Ishikawa (cell line): Measurements from ENCODE around the gene OR10H4.

ENCODE experiments used
- CEBPB ChIP-seq: IDR thresholded peaks from 2 replicates; pipeline ENCODE4 v1.6.1; 2012
- CREB1 ChIP-seq: IDR thresholded peaks from 2 replicates; pipeline ENCODE4 v1.6.1; 2012; ENCODE audit warnings: low read depth
- EGR1 ChIP-seq: IDR thresholded peaks from 2 replicates; pipeline ENCODE4 v1.6.1; 2012
- EP300 ChIP-seq: IDR thresholded peaks from 2 replicates; pipeline ENCODE4 v1.6.1; 2012; ENCODE audit warnings: borderline replicate concordance
- FOXM1 ChIP-seq: IDR thresholded peaks from 2 replicates; pipeline ENCODE4 v1.6.1; 2012; ENCODE audit warnings: low read depth, borderline replicate concordance
- MAX ChIP-seq: IDR thresholded peaks from 2 replicates; pipeline ENCODE4 v1.6.1; 2012
- NFIC ChIP-seq: IDR thresholded peaks from 2 replicates; pipeline ENCODE4 v1.6.1; 2012
- RAD21 ChIP-seq: IDR thresholded peaks from 2 replicates; pipeline ENCODE4 v1.6.1; 2012; ENCODE audit warnings: low read depth
- REST ChIP-seq: IDR thresholded peaks from 2 replicates; pipeline ENCODE4 v1.6.1; 2012; ENCODE audit warnings: low read depth, mild to moderate bottlenecking
- TAF1 ChIP-seq: IDR thresholded peaks from 2 replicates; pipeline ENCODE4 v1.6.1; 2012; ENCODE audit warnings: low read depth, mild to moderate bottlenecking
- TCF12 ChIP-seq: IDR thresholded peaks from 2 replicates; pipeline ENCODE4 v1.6.1; 2012; ENCODE audit warnings: low read depth
- TEAD4 ChIP-seq: IDR thresholded peaks from 2 replicates; pipeline ENCODE4 v1.6.1; 2012
- USF1 ChIP-seq: IDR thresholded peaks from 2 replicates; pipeline ENCODE4 v1.6.1; 2012
- YY1 ChIP-seq: IDR thresholded peaks from 2 replicates; pipeline ENCODE4 v1.6.1; 2012; ENCODE audit warnings: low read depth
- ZBTB7A ChIP-seq: IDR thresholded peaks from 2 replicates; pipeline ENCODE4 v1.6.1; 2012; ENCODE audit warnings: low read depth

Gene OR10H4

GRCh38 chr19:15944401-15944800 is 4.4 kb upstream of the OR10H4 start:
- no peak for TF ChIP-seq CREB1
- no peak for TF ChIP-seq TEAD4

GRCh38 chr19:15945301-15945700 is 3.5 kb upstream of the OR10H4 start:
- TF ChIP-seq RAD21 (no peak), CREB1 (no peak), FOXM1 (no peak)

GRCh38 chr19:15954820-15955219 is 6.0 kb downstream of the OR10H4 start:
- TF ChIP-seq RAD21 (no peak), FOXM1 (no peak), CEBPB (no peak), TEAD4 (no peak), CREB1 (no peak), TCF12 (no peak), TAF1 (no peak), USF1 (no peak), REST (no peak), EP300 (no peak), EGR1 (no peak), YY1 (no peak), NFIC (no peak)

- TF ChIP-seq NFIC (no peak), REST (peak; percentile 93)
Observed at GRCh38 chr19:15962319-15962718, 13.5 kb downstream of the OR10H4 start.

GRCh38 chr19:15964231-15964630 is 15.4 kb downstream of the OR10H4 start:
- TF ChIP-seq EP300, result no peak
- no peak for TF ChIP-seq MAX

GRCh38 chr19:15971224-15971780 is 22.5 kb downstream of the OR10H4 start:
- TF ChIP-seq FOXM1 (no peak), NFIC (no peak), TCF12 (no peak), RAD21 (peak; percentile 31; the same call in 1 of the 2 replicates)

GRCh38 chr19:15974856-15975255 is 26.0 kb downstream of the OR10H4 start:
- TF ChIP-seq EP300 (no peak), YY1 (no peak), RAD21 (no peak), EGR1 (no peak), ZBTB7A (no peak), TCF12 (no peak), MAX (no peak), CEBPB (no peak), TEAD4 (no peak), TAF1 (no peak), REST (no peak), CREB1 (no peak), FOXM1 (no peak), USF1 (no peak), NFIC (no peak)
